HG03139 (cell line): ENCODE measurements around the gene CELF3.

Source experiments
- ATAC-seq: cut with Tn5 transposase; IDR thresholded peaks from one replicate; pipeline ENCODE4 v1.9.1; 2021; ENCODE audit not compliant: unreplicated experiment

The CELF3 gene

DNA sequence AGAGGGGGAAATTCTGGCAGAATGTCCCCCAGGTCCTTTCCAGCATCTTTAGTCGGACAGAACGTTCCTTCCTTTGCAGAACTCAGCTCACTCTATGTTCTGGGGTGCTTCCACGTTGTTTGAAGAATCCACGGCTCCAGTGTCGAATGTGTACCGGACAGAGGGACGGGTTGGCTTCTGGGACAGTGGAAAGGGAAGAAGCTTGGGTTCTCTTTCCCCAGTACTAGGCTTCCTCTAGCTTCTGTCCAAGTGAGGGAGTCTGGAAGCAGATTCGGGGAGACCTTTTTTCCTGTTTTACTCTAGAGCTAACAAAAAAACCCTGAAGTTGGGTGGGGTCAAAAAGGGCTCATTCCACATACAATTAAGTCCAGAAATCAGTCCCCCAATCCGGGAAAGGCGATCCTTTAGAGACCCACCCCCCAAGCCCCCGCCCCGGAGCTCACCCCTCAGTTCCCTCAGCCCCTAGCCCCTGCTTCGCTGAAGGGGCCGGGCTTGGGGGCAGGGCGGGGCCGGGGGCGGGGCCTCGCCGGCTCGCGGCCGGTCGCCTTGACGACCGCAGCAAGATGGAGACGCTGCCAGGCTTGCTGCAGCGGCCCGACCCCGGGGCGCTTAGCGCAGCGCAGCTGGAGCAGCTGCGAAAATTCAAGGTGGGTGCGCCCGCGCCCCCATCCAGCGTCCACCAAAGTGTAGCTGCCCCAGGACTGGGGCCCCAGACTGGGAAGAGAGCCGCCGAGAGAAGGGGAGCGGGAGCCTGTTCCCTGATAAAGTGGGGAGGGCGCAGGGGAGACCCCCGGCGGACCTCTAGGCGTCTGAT, 4.6 kb upstream of the CELF3 start, which contains the start of gene RIIAD1:
Gene RIIAD1 (plus strand): TSS at position 549 of the 814 bp plus-strand sequence. CDS start 15 bp downstream, at position 564.
- ATAC-seq: no peak

DNA sequence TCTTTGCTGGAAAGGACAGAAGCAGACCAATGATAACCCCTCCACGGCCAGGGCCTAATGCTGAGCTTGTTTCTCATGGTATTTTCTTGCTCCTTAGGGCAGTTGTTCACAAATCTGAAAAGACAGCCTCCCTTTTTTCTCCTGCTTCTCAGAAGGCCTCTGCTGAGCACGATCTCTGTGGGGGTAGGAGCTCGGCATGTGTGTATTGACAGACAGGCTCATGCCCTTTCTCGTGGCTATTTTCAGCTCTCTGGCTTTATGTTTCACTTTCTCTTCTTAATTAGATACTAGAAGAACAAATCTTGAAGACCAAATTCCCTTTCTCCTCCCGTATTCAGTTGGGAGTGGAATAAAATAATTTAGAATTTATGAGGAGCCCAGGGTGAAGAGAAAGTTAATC, 4.0 kb upstream of the CELF3 start:
- ATAC-seq: no peak

DNA sequence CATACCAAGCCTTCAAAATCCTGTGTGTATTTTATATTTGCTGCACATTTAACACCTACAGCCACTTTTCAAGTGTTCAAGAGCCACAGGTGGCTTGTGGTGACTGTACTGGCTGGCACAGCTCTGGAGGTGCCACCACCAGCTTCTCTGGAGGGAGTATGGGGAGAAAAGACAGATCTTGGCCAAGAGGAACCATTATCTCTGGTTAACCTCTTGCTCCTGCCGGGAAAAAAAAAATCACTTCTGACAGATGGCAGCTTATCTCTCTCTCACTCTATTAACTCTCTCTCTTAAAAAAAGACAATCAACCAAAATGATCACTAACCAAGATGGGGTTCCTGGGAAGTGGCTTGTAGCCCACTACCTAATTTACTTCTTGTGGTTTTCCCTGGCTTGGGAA, 3.5 kb upstream of the CELF3 start:
- ATAC-seq: no peak

DNA sequence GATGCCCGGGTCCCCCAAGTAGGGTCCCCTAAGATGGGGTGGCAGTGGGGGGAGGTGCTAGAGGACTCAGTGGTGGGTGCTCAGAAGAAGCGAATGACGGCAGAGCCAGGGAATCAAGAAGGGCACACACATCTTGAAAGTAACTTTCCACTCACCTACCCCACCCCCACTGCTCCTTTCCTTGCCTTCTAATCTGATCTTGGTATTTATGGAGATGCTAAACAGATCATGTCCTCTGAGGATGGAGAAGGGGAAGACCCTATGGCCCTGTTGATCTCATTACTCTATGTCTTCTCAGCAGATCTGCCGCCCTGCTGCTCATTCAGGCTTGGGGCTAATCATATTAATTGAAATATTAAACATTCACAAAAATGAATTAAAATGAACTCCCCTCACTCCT, 2.1 kb upstream of the CELF3 start:
- ATAC-seq: no peak

DNA sequence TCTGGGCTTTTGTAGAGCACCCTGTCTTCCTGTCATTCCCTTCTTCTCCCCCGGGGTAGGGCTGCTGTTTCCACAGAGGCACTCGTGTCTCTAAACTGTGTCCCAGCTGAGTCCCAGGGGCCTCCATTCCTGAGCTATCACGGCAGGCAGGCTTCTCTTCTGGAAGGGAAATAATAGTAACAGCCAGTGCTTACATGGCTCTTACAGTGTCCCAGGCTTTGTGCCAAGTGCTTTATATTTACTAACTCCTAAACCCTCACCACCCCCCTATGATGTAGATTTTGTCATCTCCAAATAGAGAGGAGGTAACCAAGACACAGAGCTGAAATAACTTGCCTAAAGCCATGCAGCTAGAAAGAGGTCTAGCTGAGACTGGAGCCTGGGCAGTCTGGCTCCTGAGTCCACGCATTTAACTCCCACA, 1.4 kb upstream of the CELF3 start:
- ATAC-seq: no peak

DNA sequence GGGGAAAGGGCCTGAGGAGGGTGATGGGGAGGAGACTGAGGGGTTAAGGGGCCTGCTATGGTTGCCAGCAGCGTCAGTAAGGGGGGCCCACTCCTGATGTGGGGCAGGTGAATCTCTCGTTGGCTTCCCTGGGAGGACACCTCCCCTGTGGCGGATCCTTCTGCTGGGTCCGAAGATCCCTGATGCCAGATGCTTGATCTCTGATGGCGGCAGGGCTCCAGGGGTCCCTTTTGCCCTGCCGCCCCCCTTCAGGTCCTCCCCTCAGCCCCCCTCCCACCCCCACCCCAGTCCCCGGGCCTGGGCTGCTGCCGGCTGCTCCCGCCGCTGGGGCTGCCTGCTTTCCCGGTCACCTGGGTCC, 219 bp downstream of the CELF3 start:
- ATAC-seq: no peak

DNA sequence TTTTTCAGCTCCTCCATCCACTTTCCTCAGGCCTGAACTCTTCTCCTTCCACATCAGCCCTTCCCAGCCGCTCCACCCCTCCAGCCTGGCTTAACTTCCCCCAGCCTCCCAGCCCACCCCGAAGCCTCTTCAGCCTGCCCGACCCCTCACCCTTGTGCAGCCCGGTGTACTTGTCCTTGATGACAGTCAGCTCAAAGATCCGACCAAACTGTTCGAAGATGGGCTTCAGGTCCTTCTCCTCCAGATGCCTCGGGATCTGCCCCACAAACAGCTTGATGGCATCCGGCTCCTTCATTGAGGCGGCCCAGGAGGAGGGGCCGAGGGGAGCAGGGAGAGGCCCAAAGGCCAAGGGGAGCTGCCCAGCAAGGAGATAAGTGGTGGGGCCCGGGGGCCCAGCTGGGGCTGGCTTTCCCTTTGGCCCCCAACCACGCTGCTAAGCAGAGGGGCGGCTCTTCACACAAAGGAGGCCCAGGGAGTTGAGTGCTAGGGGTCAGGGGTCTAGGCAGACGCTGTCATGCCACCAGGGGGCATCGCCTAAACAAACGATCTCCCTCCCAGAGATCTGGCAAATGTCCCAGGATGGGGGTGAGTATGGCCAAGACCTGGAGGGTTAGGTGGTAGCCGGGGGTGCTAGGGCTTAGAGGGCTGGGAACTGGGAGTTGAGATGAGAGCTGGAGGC, 738 bp downstream of the CELF3 start:
- no peak for ATAC-seq

DNA sequence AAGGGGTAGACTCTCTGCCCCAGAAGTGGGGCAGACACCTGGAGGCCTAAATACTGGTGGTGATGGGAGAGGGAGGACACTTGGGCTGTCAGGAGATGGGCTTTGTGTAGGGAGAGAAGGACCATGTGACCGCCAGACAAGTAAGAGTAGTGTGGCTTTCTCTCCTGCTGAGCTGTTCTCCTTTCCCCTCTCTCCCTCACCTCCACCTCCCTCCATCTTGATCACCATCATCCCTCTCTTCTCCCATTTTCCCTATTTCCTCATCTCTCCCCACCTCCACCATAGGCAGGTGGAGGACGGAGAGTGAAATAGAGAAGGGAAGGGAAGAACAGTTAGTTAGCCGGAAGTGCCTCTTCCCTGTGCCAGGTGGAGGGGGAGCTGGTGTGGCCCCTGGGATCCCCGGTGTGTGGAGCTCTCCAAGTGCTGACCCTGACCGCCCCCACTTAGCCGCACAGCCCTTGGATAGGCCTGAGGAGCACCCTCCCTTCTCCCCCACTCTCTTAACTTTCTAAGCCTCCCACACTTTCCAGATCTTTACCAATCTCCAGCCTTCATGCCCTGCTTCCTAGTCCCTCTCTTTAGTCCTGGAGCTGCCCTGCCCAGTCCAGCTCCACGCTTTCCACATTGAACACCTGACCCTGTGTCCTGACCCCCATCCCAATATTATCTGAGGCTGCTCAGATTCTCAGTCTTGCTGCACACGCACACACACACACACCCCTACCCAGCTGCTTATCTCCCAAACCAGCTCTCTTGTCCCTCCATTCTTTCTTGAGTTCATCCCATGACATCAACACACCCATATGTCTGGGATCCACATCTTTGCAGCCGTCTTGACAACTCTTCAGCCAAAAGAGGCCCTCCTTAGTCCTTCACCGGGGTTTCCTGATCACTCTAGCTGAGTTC, 1.5 kb downstream of the CELF3 start:
- no peak for ATAC-seq

DNA sequence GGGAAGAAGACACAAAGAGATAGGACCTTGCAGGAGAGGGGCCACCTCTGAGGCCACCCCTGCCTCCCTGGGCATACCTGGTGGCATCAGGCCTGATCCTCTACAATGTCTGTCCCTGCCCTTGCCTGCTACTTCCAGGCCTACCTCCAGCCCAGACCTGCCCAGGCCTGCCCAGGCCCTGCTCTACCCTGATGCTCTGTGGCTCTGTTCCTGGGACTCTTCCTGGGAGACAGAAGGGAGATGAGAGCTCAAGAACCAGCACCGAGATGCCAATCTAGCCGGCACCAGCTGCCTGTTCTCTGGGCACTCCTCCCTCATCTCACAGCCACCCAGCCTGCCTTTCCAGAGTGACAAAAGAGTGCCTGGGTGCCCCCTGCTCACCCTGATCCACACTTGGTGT, 2.7 kb downstream of the CELF3 start:
- no peak for ATAC-seq

DNA sequence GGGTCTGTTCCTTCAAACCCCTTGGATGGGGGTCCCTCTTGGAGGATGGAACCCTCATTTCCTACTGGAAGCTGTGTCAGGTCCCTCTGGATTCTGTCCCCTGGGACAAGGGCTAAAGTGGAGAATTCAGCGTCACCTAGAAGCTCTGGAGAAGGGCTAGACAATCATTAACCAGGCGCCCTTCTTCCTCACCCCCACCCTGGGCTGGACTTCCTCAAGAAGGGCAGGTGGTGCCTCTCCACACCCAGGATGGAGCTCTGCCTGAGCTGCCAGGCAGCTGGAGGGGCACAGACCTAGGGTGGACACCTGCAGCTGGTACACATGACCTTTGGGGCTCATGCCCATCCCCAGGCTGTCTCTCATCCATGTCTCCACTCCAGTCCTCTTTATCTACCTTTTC, 3.6 kb downstream of the CELF3 start:
- no peak for ATAC-seq

DNA sequence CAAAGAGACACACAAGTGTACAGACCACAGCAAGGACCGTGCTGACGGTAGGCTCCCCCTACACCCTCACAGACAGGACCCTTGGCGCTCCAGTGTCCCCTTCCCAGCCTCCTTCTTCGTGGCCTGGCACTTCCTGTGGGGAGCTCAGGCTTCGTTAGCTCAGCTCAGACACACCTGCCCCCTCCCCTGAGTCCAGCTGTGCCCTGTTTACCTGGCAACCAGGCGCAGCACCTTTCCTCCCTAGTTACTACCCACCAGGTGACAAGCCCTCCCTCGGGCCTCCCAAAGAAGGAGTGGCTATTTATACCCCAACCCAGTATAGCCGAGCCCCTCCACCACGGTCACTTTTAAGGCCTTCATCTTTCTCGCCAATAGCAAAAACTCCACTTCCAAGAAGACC, 4.7 kb downstream of the CELF3 start:
- no peak for ATAC-seq

DNA sequence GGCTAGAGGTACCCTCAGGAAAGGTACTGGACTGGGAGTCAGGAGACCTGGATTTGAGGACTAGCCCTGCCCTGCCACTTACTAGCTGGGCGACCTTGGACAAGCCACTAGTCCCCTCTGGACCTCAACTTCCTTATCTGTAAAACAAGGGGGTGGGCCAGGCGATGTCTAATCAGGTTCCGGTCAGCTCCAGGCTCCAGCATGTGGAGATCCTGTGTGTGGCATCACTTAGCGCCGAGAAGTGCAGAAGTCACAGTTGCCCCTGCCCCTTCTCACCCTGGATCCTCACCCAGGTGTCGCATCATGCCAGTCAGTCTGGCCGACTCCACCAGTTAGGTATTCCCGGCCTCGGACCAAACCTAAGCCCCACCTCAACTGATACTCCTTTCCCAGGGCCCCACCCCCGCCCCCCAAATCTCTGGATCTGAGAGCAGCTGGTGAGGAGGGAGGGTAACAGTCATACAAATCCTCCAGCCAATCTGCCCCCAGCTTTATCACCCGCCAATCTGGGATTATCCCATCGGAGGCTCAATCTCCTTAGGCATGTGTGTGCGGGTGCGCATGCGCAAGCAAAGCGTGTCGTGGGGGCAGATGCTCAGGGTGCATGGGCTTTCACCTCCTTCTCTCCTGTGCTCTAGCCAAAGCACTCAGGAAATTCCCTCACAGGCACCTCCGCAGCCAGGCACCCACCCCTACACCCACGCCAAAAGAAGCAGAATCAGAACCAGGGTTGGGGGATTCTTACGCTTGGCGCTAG, 5.4 kb downstream of the CELF3 start:
- no peak for ATAC-seq

DNA sequence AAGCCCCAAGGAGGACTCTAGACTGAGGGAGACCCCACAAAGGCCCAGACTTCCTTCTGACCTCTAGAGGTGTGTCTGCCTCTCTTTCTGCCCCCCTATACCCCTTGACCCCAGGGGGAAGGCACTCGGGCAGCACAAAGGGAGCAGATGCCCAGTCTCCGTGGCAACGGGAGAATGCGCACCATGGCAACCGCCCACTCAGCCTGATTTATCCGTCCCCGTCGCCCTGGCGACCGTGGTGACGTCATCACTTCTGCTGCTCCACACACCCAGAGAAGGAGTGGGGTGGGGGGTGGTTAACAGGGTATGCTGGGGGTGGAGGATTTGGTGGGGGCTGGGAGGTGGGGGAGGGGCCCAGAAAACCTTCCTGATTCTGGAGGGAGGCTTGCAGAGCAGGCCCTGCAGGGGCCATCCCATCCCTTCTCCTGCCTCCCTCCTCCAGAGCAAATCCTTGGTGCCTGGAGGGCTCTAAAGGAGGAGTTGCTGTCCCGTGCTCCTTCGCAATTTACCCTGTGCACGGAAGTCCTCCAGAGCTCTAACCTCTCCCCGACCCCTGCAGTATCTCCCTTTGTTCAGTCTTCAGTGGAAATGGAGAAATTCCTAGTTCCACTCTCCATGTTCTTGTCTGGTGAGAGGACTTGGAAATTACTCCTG, 6.3 kb downstream of the CELF3 start:
- no peak for ATAC-seq

DNA sequence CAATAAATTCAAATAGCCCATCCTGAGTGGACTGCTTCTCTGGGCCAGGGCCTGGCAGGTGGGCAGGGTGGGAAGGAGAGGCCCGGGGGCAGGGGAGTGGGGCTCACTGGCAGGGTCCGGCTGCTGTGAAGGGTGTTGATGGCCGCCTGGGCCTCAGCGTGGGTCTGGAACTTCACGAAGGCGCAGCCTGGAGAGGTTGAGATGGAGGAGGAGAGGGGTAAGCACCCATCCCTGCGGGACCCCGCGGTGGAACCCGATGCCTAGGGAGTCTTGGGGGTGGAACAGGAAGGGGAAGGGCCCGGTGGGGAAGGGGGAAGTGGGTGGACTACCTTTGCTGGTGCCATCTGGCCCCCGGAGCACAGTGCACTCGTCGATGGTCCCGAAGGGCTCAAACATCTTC, 7.7 kb downstream of the CELF3 start:
- ATAC-seq: no peak

DNA sequence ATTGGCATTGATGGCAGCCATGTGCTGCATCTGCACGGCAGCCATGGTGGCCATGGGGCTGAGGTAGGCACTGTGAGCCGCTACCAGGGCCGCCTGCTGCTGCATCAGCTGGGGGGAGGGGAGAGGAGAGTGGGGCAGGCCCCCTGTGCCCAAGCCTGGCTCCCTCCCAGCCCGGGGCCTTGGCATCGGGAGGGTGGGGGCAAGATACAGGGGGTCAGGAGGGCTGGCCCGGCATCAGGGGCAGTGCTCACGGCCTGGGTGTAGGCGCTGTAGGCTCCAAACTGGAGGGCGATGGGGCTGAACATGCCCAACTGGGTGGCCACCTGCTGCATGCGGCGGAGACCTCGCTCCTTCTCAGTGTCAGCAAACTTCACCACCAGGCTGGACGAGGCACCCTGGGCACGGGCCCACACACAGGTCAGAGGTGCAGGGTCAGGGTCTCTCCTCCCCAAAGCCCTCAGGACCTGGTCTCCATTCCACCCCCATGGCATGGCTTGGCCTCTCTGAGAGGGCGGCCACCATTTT, 9.0 kb downstream of the CELF3 start:
- no peak for ATAC-seq

DNA sequence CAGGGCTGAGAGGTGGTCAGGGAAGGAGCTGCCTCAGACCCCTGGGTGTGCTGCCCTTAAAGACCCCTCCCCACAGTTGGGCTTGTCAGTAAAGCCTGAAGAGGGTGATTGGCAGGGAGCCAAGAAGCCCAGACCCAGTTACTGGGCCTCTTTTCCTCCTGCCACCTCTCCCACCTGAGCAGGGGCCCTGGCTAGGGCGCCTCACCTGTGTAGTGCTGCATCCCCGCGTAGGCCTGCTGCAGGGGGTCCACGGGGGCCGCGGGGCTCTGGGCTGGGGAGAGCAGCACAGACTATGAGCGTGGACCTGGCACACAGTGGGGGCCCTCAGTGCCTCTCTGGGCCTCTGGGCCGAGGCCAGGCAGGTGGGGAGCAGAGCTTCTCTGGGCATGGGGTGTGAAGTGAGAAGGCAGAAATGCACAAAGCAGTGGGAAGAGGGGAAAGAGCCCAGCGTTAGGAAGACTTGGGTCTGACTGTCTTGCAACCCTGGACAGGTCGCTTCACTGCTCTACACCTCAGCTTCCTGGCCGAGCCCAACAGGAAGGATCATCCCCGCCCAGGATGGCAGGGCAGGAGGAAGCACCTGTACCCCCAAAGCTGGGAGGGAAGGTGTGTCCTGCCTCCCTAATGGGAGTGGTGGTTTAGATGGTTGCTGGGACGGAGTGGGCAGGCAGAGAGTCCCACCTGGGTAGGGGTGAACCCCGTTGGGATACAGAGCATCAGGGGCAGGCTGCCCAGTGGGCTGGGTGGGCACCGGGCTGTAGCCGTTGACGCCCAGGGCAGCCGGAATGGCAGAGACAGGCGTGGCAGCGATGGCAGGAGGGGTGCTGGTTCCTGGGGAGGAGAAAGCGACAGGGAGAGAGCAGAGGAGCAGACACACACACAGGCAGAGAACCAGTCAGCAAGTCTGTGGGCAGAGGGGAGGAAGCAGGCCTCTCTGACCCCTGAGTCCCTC, 9.9 kb downstream of the CELF3 start:
- ATAC-seq: no peak

DNA sequence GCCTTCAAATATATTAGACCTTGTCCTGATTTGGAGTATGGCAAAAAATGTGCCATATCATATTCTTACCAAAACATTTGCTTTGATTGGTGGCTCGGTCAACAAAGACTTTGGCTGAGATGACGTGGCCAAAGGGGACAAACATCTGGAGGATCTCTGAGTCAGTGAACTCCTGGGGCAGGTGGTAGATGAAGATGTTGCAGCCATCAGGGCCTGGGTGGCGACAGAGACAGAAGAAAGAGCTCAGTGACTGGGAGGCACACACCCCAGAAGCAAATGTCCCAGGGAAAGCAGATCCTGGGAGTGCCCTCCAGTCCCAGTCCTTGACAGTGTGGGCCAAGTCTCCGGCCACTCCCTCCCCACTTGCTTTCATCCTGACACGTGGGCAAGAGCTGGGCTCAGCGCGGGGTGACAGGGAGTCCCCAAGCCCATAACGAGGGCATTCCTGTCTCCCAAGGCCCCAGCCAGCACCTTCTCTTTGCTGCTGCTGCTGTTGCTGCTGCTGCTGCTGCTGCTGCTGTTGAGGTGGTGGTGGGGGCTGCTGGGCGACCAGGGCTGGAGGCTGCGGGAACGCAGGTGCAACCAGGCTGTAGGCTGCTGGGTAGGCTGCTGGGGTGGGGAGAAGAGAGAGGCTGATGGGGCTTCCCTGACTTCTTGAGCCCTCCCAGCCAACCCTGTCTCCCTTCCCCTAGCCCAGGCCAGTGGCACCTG, 10.7 kb downstream of the CELF3 start:
- no peak for ATAC-seq

DNA sequence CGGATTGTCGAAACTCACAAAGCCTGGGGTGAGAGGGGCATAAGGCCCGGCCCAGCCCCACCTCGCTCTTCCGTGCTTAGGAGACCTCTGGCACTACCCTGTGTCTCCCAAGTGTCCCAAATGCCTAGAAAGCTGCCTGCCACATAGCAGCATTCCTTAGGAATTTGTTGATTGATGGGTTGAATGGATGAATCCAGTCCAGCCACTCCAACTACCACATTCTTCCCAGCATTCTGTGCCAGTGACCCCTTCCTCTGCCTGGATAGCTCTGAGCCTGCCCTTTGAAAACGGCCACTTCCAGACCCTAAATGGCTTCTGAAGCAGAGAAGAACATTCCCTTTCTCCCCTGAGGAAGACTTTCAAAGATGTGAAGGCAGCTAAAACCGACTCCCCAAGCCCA, 11.5 kb downstream of the CELF3 start:
- ATAC-seq: no peak
